Prostate gland (tissue), 2 donors: ENCODE data around the gene VMO1.

ENCODE experiments used
- POLR2A ChIP-seq: fragments of 450-650 bp; IDR thresholded peaks from one replicate; pipeline ENCODE4 v1.6.1; 2016; ENCODE audit warnings: antibody characterized with exemption, mild to moderate bottlenecking
- TF ChIP-seq, protein P1 (sequence below), 4 experiments: fragments of 200-600 bp in 2 of 4; fragments of 450-650 bp in 2 of 4; sonication (generic) in 2 of 4; IDR thresholded peaks; 1 replicate in 3 of 4; 2 replicates in 1 of 4; pipeline ENCODE4 v1.5.1; 2016 to 2019; ENCODE audit warnings: antibody characterized with exemption in 4 of 4, mild to moderate bottlenecking in 2 of 4, moderate library complexity in 2 of 4

DNA sequence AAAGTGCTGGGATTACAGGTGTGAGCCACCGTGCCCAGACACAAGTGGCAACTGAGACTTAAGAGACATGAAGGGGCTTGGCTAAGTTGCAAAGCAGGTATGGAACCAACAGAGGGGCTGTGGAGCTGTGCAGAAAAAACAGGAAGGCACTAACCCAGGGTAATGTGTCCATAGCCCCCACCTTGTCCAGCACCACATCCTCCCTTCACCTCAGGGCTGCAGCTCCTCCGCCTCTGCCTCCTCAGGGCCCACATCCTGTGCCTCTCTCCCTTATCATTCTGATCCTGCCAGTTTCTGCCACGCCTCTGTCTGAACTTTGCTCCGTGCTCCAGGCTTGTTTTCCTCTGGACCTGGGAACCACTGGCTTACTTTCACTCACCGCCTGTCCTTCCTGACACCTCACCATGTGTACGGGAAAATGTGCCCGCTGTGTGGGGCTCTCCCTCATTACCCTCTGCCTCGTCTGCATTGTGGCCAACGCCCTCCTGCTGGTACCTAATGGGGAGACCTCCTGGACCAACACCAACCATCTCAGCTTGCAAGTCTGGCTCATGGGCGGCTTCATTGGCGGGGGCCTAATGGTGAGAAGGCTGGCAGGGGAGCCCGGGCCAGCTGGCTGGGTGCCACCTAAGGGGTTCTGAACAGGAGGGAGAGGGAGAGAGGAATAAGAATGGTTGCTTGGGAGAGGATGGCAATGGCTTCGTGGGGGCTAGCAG lies 14.5 kb downstream of the VMO1 start, which contains the start of gene TM4SF5:
- TF ChIP-seq, protein P1, sequence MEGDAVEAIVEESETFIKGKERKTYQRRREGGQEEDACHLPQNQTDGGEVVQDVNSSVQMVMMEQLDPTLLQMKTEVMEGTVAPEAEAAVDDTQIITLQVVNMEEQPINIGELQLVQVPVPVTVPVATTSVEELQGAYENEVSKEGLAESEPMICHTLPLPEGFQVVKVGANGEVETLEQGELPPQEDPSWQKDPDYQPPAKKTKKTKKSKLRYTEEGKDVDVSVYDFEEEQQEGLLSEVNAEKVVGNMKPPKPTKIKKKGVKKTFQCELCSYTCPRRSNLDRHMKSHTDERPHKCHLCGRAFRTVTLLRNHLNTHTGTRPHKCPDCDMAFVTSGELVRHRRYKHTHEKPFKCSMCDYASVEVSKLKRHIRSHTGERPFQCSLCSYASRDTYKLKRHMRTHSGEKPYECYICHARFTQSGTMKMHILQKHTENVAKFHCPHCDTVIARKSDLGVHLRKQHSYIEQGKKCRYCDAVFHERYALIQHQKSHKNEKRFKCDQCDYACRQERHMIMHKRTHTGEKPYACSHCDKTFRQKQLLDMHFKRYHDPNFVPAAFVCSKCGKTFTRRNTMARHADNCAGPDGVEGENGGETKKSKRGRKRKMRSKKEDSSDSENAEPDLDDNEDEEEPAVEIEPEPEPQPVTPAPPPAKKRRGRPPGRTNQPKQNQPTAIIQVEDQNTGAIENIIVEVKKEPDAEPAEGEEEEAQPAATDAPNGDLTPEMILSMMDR (IDR thresholded peaks at IDR 0.05), result no peak
- no peak for TF ChIP-seq POLR2A
